HG02678 (cell line): ENCODE data around the gene DNAH12.
"Not testable (repeated sequence)": the region's sequence is repeated elsewhere in the genome, so short reads cannot be mapped to it uniquely, and the experiment has no call there.

ENCODE experiments used
- ATAC-seq: cut with Tn5 transposase; IDR thresholded peaks from one replicate; pipeline ENCODE4 v1.9.1; 2021; ENCODE audit warnings: mild to moderate bottlenecking, moderate library complexity; ENCODE audit not compliant: unreplicated experiment

The DNAH12 gene

GRCh38 chr3:57420001-57420400 is 124.1 kb downstream of the DNAH12 start:
- no peak for ATAC-seq

GRCh38 chr3:57411715-57412114 is 132.4 kb downstream of the DNAH12 start:
- no peak for ATAC-seq

- no peak for ATAC-seq
Observed at GRCh38 chr3:57409471-57409870, 134.7 kb downstream of the DNAH12 start.

GRCh38 chr3:57402675-57403074 is 141.5 kb downstream of the DNAH12 start:
- ATAC-seq = no peak

- ATAC-seq = peak; percentile 87
Observed at GRCh38 chr3:57397175-57398026, 146.7 kb downstream of the DNAH12 start.

- ATAC-seq = no peak
Observed at GRCh38 chr3:57393977-57394376, 150.2 kb downstream of the DNAH12 start.

- no peak for ATAC-seq
Observed at GRCh38 chr3:57391767-57392166, 152.4 kb downstream of the DNAH12 start.

- ATAC-seq = no peak
Observed at GRCh38 chr3:57389271-57389670, 154.9 kb downstream of the DNAH12 start.

- ATAC-seq = no peak
Observed at GRCh38 chr3:57386307-57386706, 157.8 kb downstream of the DNAH12 start.

GRCh38 chr3:57385498-57385897 is 158.6 kb downstream of the DNAH12 start:
- no peak for ATAC-seq

- ATAC-seq = no peak
Observed at GRCh38 chr3:57383838-57384237, 160.3 kb downstream of the DNAH12 start.

- no peak for ATAC-seq
Observed at GRCh38 chr3:57383406-57383805, 160.7 kb downstream of the DNAH12 start.

GRCh38 chr3:57382933-57383332 is 161.2 kb downstream of the DNAH12 start:
- ATAC-seq = no peak

GRCh38 chr3:57370341-57370740 is 173.8 kb downstream of the DNAH12 start:
- no peak for ATAC-seq

GRCh38 chr3:57365089-57365488 is 179.1 kb downstream of the DNAH12 start:
- ATAC-seq = not testable (repeated sequence)

GRCh38 chr3:57356275-57356674 is 187.9 kb downstream of the DNAH12 start:
- ATAC-seq = not testable (repeated sequence)

- ATAC-seq = no peak
Observed at GRCh38 chr3:57354768-57355167, 189.4 kb downstream of the DNAH12 start.

GRCh38 chr3:57350271-57350670 is 193.9 kb downstream of the DNAH12 start:
- no peak for ATAC-seq

- ATAC-seq = not testable (repeated sequence)
Observed at GRCh38 chr3:57339071-57339642, 205.0 kb downstream of the DNAH12 start.

- not testable (repeated sequence) for ATAC-seq
Observed at GRCh38 chr3:57338272-57339070, 205.7 kb downstream of the DNAH12 start.

- ATAC-seq = no peak
Observed at GRCh38 chr3:57335283-57335938, 208.7 kb downstream of the DNAH12 start.
